Activated CD4-positive, alpha-beta memory T cell treated with anti-CD3 and anti-CD28 coated beads for 36 hours (primary cell): Measurements from ENCODE around the gene ZNF783. TPM values are rescaled to one million over a fixed set of nuclear protein-coding genes. Genes with fewer than 3 reads are reported as not detected.

Experiments
- CTCF ChIA-PET: fragments of 350-600 bp; sonication (Branson Sonifier 250); formaldehyde crosslinking; loops from one replicate; lab custom pipeline; 2021; ENCODE audit warnings: antibody characterized with exemption, inconsistent platforms; lab: Charles Lee
- POLR2A ChIA-PET: fragments of 350-600 bp; sonication (Branson Sonifier 250); formaldehyde crosslinking; loops from one replicate; lab custom pipeline; 2021; ENCODE audit warnings: antibody characterized with exemption; lab: Charles Lee
- DNase-seq: peaks from one replicate; pipeline ENCODE4 v3.0.0-alpha.2; 2020
- H3K27ac Mint-ChIP-seq: one replicate; pipeline ENCODE4 v1.8.0; 2021; ENCODE audit warnings: mixed read lengths
- H3K27me3 Mint-ChIP-seq: one replicate; pipeline ENCODE4 v1.8.0; 2021; ENCODE audit warnings: mixed read lengths
- H3K36me3 Mint-ChIP-seq: one replicate; pipeline ENCODE4 v1.8.0; 2021; ENCODE audit warnings: mixed read lengths
- H3K4me1 Mint-ChIP-seq: one replicate; pipeline ENCODE4 v1.8.0; 2021; ENCODE audit warnings: low read depth, mixed read lengths
- H3K4me3 Mint-ChIP-seq: one replicate; pipeline ENCODE4 v1.8.0; 2021; ENCODE audit warnings: mild to moderate bottlenecking, mixed read lengths
- H3K9me3 Mint-ChIP-seq: one replicate; pipeline ENCODE4 v1.8.0; 2021; ENCODE audit warnings: mixed read lengths
- intact Hi-C: fragments of 100-400 bp; cut with micrococcal nuclease; formaldehyde crosslinking; loops from one replicate; pipeline ENCODE4 v1.15.1; 2023
- total RNA-seq, 2 experiments: library from RNA; stranded (reverse); gene quantifications; one replicate each; pipeline ENCODE4 v1.2.3, GENCODE V29; 2021

ZNF783 gene
- total RNA-seq, 2 experiments from 2014 or later: 15.5 to 17.1 TPM

DNA sequence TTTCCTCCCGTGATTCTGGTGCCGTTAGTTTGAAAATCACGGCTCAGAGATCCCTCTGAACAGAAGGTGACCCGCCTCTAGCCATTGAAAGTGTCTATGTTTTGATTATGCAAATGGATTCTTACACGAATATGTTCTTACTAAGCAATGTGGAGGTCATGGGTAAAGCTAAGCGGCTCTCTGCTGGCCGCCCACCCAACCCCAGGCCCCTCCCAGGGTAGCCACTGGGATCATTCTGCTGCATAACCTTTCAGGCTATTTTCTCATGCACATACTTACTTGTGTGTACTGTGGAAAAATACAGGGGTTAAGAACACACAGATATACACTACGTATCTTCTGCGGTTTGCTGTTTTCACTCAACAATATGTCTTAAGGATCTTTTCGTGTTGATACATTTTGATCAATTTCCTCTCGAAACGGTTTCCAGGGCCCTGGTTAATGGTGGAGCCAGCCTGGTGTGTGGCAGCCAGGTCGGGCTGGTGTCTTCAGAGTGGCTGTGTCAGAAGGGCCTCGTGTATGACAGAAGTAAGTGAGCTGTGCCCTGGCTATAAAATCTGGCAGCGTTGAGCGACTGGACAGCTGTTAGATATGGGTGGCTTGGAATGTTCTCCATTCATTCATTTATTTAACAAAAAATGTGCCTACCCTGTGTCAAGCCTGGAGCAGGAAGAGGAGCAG lies 29.9 kb downstream of the ZNF783 start:
- Mint-ChIP-seq H3K9me3 (no peaks in the 10 kb centered on the region), H3K4me3 (no peak overlapping the region), H3K27ac (no peak overlapping the region), H3K27me3 (no peaks in the 10 kb centered on the region), H3K4me1 (peaks cover 13% of the 10 kb centered on the region), H3K36me3 (peaks cover 2% of the 10 kb centered on the region)
- CTCF ChIA-PET: no interaction called here
- POLR2A ChIA-PET: no interaction called here
- DNase-seq: no peak
- intact Hi-C loops: no loop called here

DNA sequence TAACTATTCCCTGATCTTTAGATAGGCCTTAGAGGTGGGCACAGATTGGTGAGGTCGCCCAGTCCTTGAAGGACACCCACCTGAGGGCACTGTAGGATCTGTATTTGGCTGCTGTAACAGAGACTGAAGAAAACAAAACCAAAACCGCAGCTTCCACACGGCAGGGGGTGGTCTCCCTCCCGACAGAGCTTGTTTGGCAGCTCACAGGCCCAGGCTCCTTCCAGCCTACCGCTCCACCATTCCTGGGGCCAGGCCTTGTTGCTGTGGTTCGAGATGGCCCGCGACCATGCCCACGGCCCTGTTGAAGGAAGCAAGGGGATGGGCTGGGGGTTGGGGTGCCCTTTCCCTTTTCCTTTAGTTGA lies 30.4 kb downstream of the ZNF783 start:
- Mint-ChIP-seq H3K9me3 (no peaks in the 10 kb centered on the region), H3K4me3 (no peak overlapping the region), H3K27ac (no peak overlapping the region), H3K27me3 (no peaks in the 10 kb centered on the region), H3K36me3 (peaks cover under 1% of the 10 kb centered on the region), H3K4me1 (peaks cover 13% of the 10 kb centered on the region)
- ChIA-PET POLR2A (no interaction called here), CTCF (no interaction called here)
- intact Hi-C loops: no loop called here
- DNase-seq: no peak

DNA sequence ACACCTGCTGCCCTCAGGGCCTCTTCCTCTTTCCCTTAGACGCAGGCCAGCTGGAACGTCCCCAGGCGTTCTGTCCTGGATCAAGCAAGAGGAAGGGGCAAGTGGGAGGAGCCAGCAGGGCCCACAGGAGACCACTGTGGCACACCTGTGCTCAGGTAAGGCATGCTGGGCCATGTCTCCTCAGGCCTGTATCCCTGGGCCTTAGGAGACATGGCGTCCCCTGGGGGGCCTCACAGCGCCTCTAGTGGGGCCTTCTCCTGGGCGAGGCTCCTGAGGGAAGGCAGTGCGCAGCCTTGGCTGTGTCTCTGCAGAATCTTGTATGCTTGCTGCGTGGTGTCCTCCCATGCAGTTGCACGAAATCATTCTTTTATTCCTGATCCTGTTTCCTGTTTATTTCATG lies 31.3 kb downstream of the ZNF783 start:
- H3K4me3 Mint-ChIP-seq: no peak overlapping the region

DNA sequence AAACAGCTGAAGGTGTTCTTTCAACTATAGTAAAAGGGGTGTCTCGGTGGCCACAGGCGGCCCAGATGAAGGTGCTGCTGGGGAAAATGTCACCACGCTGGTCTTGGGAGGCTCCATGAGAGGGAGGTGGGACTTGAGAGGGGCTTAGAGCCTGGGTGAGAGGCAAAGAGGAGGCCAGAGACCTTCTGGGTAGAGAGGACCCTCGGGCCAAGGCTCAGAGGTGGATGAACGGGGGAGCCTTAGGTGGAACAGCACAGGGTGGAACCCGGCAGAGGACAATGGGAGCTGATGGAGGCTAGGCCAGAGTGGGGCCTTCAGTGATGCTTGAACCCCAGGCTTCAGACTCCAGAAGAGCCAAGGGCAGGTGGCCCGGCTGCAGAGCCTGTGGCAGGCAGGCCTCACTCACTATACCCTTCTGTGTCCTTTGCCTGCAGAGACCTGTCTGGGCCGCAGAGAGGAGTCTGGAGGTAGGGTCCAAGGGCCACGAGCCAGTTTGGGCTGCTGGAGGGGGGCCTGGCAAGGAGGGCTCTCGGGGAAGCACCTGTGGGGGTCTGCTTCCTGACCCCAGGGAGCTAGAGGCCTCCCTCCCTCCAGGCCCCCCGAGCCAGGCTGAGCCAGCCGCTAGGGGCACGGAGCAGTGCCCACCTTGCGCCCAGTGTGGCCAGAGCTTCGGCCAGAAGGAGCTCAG lies 32.1 kb downstream of the ZNF783 start:
- Mint-ChIP-seq H3K4me1 (peaks cover 14% of the 10 kb centered on the region), H3K9me3 (peaks cover 6% of the 10 kb centered on the region), H3K36me3 (no peaks in the 10 kb centered on the region), H3K27ac (no peak overlapping the region), H3K4me3 (no peak overlapping the region), H3K27me3 (no peaks in the 10 kb centered on the region)
- no peak for DNase-seq
- CTCF ChIA-PET: interaction anchor here (0.9 kb wide), 1 partner anchor 16 kb away, joined by 3 read pairs; no protein-coding TSS in a partner anchor
- POLR2A ChIA-PET: no interaction called here
- intact Hi-C loops: no loop called here

More for the DNA sequence above, 31.3 kb downstream of the ZNF783 start:
- peaks cover under 1% of the 10 kb centered on the region for H3K9me3 Mint-ChIP-seq
- POLR2A ChIA-PET: no interaction called here
- no peak for DNase-seq
- no peak overlapping the region for H3K27ac Mint-ChIP-seq
- CTCF ChIA-PET: no interaction called here
- H3K4me1 Mint-ChIP-seq: peaks cover 14% of the 10 kb centered on the region
- intact Hi-C loops: no loop called here
- no peaks in the 10 kb centered on the region for H3K27me3 Mint-ChIP-seq
- H3K36me3 Mint-ChIP-seq: no peaks in the 10 kb centered on the region

DNA sequence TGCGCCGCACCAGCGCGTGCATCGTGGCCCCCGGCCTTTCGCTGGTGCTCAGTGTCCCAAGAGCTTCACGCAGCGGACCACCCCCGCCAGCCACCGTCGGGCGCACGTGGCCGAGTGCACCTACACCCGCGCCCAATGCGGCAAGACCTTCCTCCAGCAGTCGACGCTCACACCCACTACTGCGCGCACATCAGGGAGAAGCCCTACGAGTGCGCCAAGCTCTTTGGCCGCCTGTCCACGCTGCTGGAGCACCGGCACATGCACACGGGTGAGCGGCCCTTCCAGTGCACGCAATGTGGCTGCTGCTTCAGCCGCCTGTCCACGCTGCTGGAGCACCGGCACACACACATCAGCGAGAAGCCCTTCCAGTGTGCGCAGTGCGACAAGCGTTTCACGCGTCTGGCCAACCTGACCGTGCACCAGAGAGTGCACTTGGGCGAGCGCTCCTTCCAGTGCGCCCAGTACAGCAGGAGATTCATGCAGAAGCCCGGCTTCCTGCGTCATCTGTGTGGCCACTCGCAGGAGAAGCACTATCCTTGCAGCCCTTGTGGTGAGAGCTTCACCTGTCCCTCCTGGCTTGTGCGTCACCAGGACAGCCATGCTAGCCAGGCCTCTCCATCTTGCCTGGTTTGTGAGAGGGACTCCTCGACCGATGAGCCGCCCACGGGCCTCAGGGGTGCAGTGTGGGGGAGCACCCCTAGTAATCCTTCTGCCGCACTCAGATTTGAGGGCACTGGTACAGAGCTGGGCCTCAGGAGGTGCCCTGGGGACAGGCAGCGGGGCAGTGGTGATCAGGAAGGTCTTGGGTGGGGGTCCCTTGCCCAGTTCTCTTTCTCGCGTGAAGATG lies 32.9 kb downstream of the ZNF783 start:
- H3K4me3 Mint-ChIP-seq: no peak overlapping the region
- peaks cover 6% of the 10 kb centered on the region for H3K9me3 Mint-ChIP-seq
- H3K36me3 Mint-ChIP-seq: no peaks in the 10 kb centered on the region
- H3K27me3 Mint-ChIP-seq: no peaks in the 10 kb centered on the region
- no peak overlapping the region for H3K27ac Mint-ChIP-seq
- CTCF ChIA-PET: interaction anchor here (0.9 kb wide), 1 partner anchor 15 kb away, joined by 3 read pairs; no protein-coding TSS in a partner anchor
- DNase-seq: no peak
- intact Hi-C loops: no loop called here
- POLR2A ChIA-PET: no interaction called here
- H3K4me1 Mint-ChIP-seq: peaks cover 14% of the 10 kb centered on the region

DNA sequence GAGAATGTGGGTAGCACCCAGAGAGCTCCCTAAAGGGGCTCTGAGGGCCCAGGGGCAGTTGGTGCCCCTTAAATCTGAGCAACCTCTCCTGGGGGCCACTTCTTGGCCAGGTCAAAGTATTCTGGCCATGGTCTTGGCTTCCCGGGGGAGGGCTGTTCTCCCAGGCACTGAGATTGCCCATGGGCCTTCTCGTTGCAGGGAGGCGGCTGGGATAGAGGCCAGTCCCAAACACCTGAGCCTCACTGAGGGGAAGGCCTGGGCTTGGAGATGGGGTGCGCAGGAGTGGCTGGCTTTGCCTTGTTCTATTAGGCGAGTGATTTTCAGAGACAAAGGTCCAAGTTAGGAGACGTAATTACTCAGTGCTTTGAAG lies 33.5 kb downstream of the ZNF783 start:
- CTCF ChIA-PET: no interaction called here
- Mint-ChIP-seq H3K4me1 (peaks cover 14% of the 10 kb centered on the region), H3K27ac (no peak overlapping the region), H3K36me3 (no peaks in the 10 kb centered on the region), H3K4me3 (no peak overlapping the region), H3K9me3 (peaks cover 6% of the 10 kb centered on the region), H3K27me3 (no peaks in the 10 kb centered on the region)
- intact Hi-C loops: no loop called here
- POLR2A ChIA-PET: no interaction called here
- DNase-seq: no peak

DNA sequence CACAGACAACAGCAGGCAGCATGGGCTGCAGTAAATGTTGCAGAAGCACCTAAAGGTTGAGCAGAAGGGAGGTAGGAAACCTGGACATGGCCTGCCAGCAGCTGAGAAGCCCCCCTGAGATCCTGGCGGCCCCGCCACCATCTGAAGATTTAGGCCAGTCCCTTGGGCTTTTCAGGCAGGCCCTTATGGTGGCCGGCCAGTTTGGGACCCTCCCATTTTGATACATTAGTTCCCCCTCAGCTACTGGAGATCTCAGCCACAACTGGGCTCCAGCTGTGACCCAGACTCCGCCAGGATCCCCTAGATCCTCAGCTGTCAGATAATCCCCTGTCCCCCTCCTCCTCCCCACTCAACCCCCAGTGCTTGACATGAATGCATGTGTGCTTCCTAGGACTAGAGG lies 34.4 kb downstream of the ZNF783 start:
- ChIA-PET POLR2A (no interaction called here), CTCF (interaction anchor here (0.7 to 1.3 kb wide), 2 partner anchors 11 to 14 kb away, joined by 3 to 4 read pairs; no protein-coding TSS in a partner anchor)
- no peak overlapping the region for H3K4me3 Mint-ChIP-seq
- H3K4me1 Mint-ChIP-seq: peaks cover 16% of the 10 kb centered on the region
- DNase-seq: no peak
- no peaks in the 10 kb centered on the region for H3K27me3 Mint-ChIP-seq
- intact Hi-C loops: no loop called here
- peak overlapping the region; percentile 92 for H3K27ac Mint-ChIP-seq
- no peaks in the 10 kb centered on the region for H3K36me3 Mint-ChIP-seq
- H3K9me3 Mint-ChIP-seq: peaks cover 6% of the 10 kb centered on the region

DNA sequence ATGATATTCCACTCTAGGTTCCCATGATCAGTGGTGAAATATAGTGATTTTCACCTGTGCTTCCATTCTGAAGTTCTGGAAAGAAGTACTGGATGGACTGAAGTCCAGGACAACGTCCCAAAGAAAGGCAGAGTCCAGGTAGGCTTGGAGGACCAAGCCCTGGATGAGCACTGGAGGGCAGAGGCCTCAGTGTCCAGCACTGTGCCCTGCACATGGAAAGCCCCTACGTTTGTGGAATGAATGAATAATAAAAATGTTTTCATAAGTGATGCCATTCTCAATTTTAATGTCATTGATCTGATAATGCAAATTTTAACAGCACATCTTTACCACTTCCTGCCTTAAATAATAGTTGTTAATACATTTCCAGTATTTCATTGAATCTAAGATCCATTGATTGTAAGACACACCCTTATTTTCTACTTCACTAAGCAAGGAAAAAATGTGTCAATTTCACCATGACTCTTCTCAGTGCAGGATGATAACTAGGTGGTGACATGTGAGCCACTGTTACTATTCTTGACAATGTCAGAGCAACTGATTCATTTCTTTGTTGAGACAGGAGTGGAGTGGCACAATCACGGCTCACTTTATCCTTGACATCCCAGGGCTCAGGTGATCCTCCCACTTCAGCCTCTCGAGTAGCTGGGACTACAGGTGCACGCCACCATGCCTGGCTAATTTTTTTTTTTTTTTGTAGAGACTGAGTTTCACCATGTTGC lies 35.2 kb downstream of the ZNF783 start:
- no peak overlapping the region for H3K4me3 Mint-ChIP-seq
- ChIA-PET POLR2A (no interaction called here), CTCF (interaction anchor here (0.6 to 2.0 kb wide), 4 partner anchors 8 to 13 kb away, joined by 3 to 8 read pairs (median 4); no protein-coding TSS in a partner anchor)
- no peaks in the 10 kb centered on the region for H3K36me3 Mint-ChIP-seq
- intact Hi-C loops: loop anchor here (1.0 kb wide), 2 partner anchors 52 to 88 kb away; no protein-coding TSS in a partner anchor
- peak overlapping the region; percentile 92 for H3K27ac Mint-ChIP-seq
- peaks cover 6% of the 10 kb centered on the region for H3K9me3 Mint-ChIP-seq
- peak; percentile 38 for DNase-seq
- H3K4me1 Mint-ChIP-seq: peaks cover 16% of the 10 kb centered on the region
- no peaks in the 10 kb centered on the region for H3K27me3 Mint-ChIP-seq

DNA sequence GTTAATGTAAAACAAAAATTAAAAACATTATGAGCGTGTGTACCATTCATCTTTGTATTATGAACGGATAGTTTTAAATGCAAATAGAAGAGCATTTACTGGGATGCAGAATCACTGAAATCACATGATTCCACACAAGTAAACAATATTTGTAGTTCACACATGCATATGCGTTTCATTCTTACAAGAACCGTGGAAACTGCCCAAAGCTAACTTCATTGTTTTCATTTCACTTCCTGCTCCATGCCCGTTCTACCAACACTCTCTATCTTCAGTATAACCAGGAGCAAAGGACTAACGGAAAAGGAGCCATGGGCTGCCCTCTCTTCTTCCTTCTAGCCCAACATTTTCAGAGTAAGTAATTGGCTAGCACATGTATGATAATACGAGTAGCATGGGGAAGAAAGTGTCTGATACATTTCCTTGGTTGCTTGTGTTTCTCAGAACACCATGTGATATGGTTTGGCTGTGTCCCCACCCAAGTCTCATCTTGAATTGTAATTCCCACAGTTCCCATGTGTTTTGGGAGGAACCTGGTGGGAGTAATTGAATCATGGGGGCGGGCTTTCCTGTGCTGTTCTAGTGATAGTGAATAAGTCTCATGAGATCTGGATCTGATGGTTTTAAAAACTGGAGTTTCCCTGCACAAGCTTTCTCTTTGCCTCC lies 38.8 kb downstream of the ZNF783 start:
- POLR2A ChIA-PET: no interaction called here
- CTCF ChIA-PET: interaction anchor here (0.9 to 1.1 kb wide), 2 partner anchors 9 kb away, joined by 3 to 4 read pairs; no protein-coding TSS in a partner anchor
- no peaks in the 10 kb centered on the region for H3K36me3 Mint-ChIP-seq

DNA sequence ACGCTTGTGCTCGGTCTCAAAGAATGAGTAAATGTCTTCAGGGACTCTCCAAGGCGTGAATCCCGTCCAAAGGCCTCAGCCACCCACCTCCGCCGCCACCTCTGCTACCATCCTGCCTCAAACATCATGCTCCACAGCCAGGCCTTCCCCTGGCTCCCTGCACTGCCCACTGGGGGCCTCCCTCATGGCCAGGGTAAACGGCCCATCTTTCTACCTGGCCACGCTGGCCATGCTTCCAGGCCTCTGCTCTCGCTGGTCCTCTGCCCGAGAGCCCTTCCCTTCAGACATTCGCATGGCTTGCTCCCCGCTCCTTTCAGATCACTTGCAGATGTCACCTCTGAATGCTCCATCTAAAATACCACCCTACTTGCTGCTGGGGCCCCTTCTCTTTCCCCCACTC lies 40.2 kb downstream of the ZNF783 start:
- Mint-ChIP-seq H3K27me3 (no peaks in the 10 kb centered on the region), H3K9me3 (peaks cover 6% of the 10 kb centered on the region), H3K27ac (no peak overlapping the region), H3K4me1 (peaks cover 12% of the 10 kb centered on the region), H3K36me3 (peaks cover 1% of the 10 kb centered on the region), H3K4me3 (no peak overlapping the region)
- no peak for DNase-seq
- ChIA-PET POLR2A (no interaction called here), CTCF (interaction anchor here (1.1 kb wide), 1 partner anchor 8 kb away, joined by 3 read pairs; no protein-coding TSS in a partner anchor)
- intact Hi-C loops: no loop called here

More for the DNA sequence above, 38.8 kb downstream of the ZNF783 start:
- intact Hi-C loops: no loop called here
- Mint-ChIP-seq H3K4me3 (no peak overlapping the region), H3K4me1 (peaks cover 16% of the 10 kb centered on the region), H3K27ac (no peak overlapping the region), H3K27me3 (no peaks in the 10 kb centered on the region), H3K9me3 (peaks cover 6% of the 10 kb centered on the region)
- no peak for DNase-seq

DNA sequence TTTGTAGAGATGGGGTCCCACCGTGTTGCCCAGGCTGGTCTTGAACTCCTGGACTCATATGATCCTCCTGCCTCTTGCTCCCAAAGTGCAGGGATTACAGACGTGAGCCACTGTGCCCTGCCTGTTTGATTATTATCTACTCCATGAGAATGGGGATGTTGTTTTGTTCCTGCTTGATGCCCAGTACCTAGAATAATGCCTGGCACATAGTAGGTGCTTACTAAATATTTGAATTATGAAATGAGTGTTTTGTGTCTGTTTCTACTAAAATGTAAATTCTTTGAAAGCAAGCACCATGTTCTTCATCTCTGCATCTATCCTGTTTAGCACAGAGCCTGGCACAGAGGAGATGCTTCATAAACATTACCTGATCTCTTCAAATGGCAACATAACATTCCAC lies 40.9 kb downstream of the ZNF783 start:
- DNase-seq: no peak
- POLR2A ChIA-PET: no interaction called here
- CTCF ChIA-PET: no interaction called here
- Mint-ChIP-seq H3K4me3 (no peak overlapping the region), H3K27ac (no peak overlapping the region), H3K9me3 (peaks cover 6% of the 10 kb centered on the region), H3K36me3 (peaks cover 1% of the 10 kb centered on the region), H3K27me3 (no peaks in the 10 kb centered on the region), H3K4me1 (peaks cover 6% of the 10 kb centered on the region)
- intact Hi-C loops: no loop called here
